Suprapubic skin (tissue), 4 donors: ENCODE measurements around the gene SLC9A5.

Source experiments
- EP300 ChIP-seq: sonication (generic); formaldehyde crosslinking; IDR thresholded peaks from one replicate; pipeline ENCODE4 v1.6.1; 2017; ENCODE audit warnings: antibody characterized with exemption
- POLR2A ChIP-seq, 2 donors: fragments of 450-650 bp; IDR thresholded peaks; one replicate each; pipeline ENCODE4 v1.6.1; 2017; ENCODE audit warnings: antibody characterized with exemption in 2 of 2, mild to moderate bottlenecking in 2 of 2, moderate library complexity in 2 of 2
- POLR2AphosphoS5 ChIP-seq, 3 donors: sonication (generic); formaldehyde crosslinking; IDR thresholded peaks; one replicate each; pipeline ENCODE4 v1.6.1; 2017; ENCODE audit warnings: antibody characterized with exemption in 3 of 3
- TF ChIP-seq, protein P1 (sequence below), 2 donors: fragments of 200-600 bp in 1 of 2; fragments of 450-650 bp in 1 of 2; sonication (generic) in 1 of 2; IDR thresholded peaks; one replicate each; pipeline ENCODE4 v1.5.1; 2016 to 2019; ENCODE audit warnings: antibody characterized with exemption in 2 of 2, mild to moderate bottlenecking in 1 of 2, moderate library complexity in 1 of 2

DNA sequence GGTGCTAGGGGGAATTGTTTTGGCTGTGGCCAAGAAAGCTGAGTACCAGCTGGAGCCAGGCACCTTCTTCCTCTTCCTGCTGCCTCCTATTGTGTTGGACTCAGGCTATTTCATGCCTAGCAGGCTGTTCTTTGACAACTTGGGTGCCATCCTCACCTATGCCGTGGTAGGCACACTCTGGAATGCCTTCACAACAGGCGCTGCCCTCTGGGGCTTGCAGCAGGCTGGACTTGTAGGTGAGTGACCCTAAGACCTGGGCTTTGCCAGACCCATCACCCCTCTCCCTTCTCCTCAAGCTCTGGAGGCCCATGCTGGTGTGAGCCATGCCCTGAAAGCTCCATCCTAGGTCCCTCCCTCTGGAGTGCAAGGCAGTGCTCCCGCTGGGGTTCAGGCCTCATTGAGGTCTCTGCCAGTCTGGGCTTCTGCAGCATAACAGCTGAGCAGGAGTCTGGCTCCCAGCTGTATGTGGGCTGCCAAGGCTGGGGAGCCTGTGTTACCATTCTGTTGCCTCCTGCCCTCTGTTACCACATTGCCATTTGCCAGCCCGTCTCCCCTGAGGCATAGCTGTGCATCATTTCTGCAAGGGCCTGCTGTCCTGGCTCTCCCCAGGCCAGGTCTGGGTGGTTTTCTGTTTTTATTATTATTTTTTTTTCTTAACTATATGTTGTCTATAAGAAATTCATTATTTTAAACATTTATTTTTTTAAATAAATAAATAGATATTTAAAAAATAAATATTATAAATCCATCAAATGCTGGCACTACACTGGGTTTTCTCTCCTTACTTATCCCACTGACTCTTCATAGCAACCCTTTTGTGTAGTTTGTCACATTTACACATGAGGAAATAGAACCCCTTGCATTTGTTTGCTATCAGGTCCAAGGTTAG is 4.1 kb downstream of the SLC9A5 start:
- TF ChIP-seq, protein P1, sequence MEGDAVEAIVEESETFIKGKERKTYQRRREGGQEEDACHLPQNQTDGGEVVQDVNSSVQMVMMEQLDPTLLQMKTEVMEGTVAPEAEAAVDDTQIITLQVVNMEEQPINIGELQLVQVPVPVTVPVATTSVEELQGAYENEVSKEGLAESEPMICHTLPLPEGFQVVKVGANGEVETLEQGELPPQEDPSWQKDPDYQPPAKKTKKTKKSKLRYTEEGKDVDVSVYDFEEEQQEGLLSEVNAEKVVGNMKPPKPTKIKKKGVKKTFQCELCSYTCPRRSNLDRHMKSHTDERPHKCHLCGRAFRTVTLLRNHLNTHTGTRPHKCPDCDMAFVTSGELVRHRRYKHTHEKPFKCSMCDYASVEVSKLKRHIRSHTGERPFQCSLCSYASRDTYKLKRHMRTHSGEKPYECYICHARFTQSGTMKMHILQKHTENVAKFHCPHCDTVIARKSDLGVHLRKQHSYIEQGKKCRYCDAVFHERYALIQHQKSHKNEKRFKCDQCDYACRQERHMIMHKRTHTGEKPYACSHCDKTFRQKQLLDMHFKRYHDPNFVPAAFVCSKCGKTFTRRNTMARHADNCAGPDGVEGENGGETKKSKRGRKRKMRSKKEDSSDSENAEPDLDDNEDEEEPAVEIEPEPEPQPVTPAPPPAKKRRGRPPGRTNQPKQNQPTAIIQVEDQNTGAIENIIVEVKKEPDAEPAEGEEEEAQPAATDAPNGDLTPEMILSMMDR (IDR thresholded peaks at IDR 0.05) = no peak
- TF ChIP-seq POLR2A (IDR thresholded peaks at IDR 0.05) = no peak
- TF ChIP-seq POLR2AphosphoS5 (IDR thresholded peaks at IDR 0.05) = no peak
- no peak for TF ChIP-seq EP300
